ENCODE data around the gene BRI3.
A peak's percentile ranks its signal among the peaks of the same experiment; 100 is the strongest.

BRI3 gene

DNA sequence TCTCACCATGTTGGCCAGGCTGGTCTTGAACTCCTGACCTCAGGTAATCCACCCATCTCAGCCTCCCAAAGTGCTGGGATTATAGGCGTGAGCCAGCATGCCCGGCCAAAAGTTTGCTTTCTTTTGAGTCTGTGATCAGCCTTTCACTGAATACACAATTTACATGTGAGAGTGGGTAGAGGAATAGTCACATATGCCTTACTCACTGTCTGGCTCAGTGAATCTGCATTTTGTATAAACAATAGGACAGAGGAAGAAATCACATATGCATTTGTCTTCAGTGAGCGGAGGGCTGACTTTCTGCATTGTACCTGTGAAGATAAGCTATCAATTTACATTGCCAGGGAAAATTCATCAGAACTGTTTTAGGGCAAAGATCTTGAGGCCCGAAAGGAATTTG lies 27.0 kb upstream of the BRI3 start:
- DNase-seq = no peak

DNA sequence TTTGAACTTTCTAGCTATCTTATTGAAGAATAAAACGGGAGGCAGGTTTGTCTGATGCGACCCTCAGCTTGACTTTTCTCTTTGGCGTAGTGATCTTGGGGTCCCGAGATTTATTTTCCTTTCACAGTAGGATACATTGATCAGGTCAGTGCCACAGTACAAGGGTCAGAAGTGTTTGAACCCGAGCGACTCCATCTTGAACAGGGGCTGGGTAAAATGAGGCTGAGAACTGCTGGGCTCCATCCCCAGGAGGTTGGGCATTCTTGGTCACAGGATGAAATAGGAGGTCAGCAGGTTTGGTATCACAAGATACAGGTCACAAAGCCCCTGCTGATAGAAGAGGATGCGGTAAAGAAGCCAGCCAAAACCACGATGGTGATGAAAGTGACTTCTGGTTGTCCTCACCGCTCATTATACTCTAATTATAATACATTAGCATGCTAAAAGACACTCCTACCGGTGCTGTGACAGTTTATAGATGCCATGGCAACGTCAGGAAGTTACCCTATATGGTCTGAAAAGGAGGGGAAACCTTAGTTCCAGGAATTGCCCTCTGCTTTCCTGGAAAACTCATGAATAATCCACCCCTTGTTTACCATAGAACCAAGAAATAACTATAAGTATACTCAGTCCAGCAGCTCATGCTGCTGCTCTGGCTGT lies 26.4 kb upstream of the BRI3 start:
- DNase-seq = peak in 1 of 2 experiments; percentile 25

DNA sequence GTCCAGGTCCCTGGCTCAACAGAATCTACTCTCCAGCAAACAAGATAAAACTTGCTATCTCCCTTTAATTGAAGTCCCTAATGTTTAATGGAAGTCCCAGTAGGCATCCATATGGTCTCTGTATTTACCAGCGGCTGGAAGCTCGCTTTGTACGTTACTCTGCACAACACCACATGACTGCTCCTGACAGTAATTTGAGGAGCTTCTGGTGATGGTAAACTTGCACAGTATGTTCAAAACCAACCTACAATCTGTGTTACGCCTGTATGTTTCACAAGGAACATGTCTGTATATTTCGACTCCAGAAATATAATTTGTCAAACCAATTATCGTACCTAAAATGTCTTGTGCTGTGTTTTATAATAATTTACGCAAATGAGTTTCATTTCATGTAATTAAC lies 25.1 kb upstream of the BRI3 start:
- no peak for DNase-seq

DNA sequence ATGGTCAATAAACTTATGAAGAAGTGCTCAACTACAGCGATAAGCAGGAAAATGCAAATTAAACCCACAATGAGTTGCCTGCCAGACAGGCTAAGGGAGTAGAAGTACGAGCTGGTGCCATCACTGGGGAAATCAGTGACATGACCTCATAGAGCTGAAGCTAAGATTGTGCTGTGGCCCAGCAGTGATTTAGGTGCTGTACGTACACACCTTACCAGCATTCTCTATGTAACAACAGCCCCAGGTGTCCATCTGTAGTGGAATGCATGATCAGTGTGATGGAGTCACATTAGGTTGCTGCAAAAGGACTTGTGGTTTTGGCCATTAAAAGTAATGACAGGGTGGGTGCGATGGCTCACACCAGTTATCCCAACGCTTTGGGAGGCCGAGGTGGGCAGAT lies 23.8 kb upstream of the BRI3 start:
- no peak for DNase-seq

DNA sequence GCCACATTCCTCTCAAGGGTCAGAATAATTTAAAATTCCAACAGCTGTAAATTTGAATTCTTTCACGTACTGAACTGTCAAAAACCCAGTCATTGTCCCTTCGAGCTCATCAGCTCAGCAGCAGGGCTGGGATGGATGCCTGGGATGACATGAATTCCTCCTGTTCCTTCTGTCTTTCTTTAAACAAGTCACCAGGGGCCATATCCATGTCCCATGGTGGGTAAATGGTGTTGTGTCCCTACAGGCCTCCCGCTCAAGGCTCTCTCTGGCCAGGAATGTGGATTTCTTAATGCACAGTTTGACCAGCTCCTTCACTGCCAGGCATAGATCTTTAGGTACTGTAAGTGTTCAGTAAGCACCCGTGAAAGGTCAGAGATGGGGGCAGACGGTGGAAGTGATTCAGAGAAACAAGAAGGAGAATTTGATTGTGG lies 15.6 kb upstream of the BRI3 start:
- DNase-seq = no peak

DNA sequence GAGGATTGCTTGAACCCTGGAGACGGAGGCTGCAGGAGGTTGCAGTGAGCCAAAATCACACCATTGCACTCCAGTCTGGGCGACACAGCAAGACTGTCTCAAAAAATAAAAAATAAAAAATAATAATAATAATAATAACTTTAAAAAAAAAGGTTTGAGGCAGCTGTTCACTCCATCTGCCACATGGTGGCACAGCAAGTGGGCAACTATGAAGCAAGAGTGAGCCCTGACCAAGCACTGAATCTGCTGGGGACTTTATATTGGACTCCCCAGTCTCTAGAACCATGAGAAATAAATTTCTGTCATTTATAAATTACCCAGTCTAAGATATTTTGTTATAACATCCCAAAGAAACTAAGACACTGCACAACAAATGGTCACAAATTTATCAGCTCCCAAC lies 14.6 kb upstream of the BRI3 start:
- DNase-seq = no peak

DNA sequence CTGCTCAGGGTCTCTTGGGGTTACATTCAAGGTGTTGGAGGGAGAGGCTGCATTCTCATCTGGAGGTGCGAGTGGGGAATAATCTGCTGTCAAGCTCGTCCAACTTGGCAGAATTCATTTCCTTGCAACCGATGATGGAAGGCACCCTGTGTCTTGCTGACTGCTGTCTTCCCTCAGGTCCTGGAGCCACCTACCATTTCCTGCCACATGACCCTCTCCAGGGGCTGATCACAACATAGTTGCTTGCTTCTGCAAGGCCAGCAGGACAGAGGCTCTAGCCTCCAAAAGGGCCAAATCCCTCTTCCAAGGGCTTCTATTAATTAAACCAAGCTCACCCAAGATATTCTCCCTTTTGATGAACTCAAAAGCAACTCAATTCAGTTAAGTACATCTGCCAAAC lies 14.2 kb upstream of the BRI3 start:
- no peak for DNase-seq

DNA sequence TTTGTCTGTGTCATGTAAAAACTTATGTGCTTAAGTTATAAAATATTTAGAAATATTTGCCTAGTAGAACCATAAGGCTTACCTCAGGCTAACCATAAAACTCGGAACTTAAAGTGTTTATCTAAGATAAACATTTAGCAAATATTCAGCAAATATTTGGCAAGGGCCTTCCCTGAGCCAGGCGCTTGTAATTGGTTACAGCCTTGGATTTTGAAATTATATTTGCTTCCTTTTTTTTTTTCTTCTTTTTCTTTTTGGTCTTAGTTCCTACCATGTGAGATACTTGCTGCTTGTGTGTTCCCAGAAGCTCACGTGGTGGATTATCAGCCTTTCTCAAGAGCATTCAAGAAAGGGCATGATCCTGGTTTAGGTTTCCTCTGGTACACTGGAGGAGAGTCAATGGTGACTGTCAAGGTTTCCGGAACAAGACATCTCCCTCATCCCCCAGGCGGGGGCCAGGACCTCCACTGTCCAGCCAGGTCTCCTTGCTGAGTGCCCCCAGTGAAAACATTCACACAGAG lies 5.2 kb upstream of the BRI3 start:
- DNase-seq = no peak

DNA sequence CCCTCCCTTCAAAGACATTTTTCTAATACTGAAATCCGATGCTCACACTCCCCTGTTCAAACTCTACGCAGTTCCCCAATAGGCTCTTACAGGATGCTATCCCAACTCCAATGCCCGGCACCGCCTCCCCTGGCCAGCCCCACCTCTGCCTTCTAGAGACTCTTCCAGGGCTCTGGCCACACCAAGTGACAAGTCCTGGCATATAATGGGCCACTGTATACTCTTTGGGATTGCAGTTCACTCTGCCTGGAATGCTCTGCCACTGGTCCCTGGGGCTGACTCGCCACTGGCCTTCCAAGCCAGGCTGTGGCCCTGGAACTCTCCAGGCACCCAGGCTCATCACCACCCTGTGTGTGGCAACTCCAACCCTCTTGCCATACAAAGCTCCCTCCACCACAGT lies 3.1 kb upstream of the BRI3 start:
- no peak for DNase-seq

DNA sequence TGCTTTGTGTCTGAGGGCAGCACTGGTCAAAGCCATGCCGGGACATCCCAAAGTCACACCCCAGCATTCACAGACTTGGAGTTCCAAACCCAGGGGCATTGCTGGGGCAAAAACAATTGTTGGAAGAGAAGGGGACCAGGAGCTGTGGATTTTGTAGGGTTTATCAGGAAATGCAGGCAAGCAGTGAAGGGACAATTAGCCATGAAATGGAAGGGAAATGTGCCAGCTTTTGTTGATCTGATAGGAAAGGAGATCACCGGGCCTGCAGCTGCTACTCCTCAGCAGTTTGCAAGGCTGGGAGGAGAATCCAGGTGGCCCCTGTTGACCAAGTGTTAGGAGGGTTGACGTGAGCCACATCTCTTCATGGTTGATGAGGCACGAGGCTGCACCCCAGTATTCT lies 2.5 kb upstream of the BRI3 start:
- no peak for DNase-seq

DNA sequence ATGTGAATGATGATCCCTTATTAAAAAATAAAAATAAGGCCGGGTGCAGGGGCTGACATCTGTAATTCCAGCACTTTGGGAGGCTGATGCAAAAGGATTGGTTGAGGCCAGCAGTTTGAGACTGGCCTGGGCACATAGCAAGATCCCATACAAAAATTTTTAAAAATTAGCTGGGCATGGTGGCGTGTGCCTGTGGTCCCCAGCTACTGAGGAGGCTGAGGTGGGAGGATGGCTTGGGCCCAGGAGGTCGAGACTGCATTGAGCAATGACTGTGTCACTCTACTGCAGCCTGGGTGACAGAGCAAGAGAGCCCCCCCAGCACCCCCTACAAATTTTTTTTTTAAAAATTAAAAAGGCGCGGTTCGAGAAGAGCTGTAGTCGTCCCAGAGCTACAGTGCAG lies 1.2 kb upstream of the BRI3 start:
- no peak for DNase-seq

DNA sequence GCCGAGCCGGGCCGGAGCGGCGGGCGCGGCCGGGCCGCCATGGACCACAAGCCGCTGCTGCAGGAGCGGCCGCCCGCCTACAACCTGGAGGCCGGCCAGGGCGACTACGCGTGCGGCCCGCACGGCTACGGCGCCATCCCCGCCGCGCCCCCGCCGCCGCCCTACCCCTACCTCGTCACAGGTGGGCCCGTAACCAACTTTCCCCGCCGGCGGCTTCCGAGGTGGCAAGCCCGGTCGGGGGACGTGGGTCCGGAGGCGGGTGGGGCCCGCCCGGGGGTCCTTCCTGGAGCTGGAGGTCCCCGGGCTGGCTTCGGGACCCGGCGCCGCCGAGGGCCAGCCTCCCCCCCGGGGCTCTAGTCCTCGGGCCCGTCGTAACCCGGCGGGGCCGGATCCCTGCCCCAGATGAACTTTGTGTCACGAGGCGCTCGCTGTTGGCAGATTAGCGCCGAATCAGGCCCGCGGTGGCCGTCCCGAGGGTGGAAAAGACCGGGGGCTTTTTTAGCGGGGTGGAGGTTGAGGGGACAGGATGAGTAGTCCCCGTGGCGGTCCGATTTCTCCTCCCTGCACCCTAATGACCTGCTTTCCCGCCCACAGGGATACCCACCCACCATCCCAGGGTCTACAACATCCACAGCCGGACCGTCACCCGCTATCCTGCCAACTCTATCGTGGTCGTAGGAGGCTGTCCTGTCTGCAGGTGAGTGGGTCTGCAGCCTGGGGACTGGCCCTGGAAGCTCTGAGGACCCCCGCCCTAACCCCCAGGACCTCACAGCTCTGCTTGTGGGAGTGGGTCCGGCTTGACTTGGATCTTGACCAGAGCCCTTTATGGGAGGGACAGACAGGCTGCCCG lies 496 bp downstream of the BRI3 start:
- peak in 1 of 2 experiments; percentile 47 for DNase-seq

DNA sequence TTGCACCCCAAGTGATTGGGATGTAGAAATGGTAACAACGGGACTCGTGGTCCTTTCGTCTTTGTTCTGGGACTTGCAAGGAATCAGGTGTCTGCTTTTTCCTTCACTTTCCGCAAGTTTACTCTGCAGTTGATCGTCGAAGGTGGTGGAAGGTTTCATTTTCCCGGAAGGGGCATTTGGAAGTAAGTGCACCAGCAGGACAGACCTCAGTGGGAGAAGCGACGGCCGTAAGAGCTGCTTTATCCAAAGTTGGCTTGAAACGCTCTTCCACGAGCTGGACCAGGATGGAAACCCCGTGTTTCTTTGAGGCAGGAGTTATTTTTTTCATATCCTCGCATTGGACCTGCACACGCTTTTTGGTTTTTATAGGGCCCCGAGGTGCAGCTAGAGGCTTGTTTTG lies 1.2 kb downstream of the BRI3 start:
- DNase-seq = no peak

DNA sequence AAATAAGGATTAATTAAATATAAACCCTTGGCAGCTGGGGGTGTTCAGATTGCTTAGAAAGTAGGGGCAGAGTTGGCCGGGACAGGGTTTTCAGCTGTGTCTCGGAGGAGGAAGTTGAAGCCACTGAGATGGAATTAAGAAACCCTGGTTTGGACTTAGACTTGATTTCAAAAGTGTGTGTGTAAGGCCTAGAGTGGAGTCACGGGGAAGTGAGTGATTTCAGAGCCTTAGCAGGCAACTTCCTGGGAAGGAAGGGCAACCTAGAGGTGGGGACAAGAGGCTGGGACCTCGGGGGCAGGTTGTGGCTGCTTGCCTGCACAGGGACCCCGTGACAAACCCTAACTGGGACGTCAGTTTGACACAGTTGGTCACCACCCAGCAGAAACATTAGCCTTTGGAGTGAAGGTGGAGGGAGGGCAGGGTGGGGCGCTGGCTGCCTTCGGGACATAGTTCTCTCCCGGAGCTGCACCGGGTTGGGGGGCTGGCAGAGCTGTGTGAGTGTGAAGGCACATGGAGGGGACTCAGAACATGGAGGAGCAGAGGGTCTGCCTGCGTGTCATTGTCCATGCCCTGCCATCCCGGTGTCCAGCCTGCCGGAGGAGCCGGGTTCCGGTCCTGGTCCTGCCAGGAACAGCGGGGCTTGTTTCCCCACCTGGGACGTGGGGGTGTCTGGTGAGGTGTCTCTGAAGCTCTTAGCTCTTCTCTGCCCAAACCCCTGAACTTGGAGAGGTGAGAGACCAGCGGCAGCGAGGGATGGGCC lies 1.8 kb downstream of the BRI3 start:
- no peak for DNase-seq

DNA sequence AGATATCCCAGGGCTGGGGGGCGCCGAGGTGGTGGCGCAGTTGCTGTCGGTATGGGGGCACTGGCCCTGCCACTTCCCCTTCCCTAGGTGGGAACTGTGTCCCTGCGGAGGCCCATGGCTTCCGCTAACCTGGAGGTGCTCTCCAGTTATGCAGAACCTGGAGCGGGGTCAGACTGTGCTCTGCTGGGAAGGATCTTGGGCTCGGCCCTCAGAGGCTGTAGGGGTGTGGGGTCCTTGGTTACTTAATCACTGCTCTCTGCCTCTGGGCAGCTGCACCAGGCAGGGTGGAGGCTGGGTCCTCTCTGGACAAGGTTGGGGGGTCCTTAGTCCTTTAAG lies 2.4 kb downstream of the BRI3 start:
- no peak for DNase-seq

DNA sequence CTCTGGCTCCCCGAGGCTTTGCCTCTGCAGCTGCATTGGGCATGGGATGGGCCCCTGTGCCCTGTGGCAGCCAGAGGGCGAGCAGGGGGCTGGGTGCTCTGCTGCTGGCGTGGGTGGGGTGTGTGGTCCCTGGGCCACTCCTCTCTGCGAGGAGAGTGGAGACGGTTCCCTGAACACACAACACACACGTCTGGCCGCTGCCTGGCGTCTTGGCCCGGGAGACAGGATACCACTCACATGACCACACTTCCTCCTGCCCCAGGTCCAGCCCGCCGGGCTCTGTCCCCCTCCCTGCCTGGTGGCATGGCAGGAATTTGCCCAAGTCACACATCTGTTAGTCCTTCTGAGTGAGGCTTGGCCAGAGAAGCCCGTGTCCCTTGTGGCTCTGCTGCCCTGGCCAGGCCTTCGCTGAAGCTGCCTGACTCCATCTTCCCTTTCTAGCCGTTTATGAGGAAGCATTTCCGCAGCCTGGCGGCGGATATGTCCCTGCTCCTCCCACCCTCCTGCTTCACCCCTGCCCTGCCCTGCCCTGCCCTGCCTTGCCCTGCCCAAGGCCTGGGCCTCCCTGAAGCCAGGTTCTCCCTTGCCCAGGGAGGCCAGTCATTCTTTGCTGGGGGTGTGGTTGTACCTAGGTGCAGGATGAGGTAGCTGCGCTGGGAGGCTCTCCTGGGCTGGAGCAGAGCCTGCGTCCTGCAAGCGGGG lies 3.0 kb downstream of the BRI3 start:
- DNase-seq = no peak

DNA sequence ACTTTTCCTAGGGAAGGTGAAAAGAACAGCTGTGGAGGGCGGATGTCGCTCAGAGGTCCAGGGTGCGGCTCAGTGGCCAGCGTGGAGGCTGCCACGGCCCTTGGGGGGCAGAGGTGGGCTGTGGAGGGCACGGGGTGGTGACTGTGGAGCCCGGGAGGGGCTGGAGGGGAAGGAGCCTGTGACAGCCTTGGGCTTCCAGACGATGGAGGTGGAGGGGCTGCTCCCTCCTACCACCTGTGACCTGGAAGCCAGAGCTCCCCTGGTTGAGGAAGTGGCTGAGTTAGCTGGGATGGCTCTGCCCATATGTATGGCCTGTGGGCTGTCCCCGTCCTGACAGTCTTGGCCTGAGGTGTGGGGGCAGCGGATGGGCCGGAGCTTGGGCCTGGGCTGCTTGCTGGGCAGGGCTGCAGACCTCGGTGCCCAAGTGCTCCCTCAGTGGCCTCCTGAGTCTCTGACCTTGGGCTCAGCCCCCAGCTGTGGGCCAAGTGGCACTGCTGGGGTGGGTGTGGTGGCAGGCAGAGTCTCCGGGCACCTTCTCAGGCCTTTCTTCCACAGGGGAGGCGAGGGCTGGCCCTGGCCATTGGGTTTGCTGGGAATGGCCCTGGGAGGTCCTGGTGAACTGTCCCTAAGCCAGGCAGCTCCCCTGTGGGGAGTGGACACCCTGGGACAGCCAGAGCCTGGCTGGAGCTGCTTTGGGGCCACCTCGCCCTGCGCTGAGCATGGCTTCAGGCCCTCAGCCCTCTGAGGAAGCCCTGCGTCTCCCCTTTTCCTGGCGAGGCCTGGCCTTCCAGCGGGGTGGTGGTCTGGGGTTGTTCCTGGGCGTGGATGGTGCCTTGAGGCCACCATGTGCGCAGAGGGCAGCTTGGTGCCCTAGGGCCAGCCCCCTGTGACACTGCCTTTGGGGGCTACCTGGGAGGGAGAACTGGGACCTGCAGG lies 3.9 kb downstream of the BRI3 start:
- no peak for DNase-seq

DNA sequence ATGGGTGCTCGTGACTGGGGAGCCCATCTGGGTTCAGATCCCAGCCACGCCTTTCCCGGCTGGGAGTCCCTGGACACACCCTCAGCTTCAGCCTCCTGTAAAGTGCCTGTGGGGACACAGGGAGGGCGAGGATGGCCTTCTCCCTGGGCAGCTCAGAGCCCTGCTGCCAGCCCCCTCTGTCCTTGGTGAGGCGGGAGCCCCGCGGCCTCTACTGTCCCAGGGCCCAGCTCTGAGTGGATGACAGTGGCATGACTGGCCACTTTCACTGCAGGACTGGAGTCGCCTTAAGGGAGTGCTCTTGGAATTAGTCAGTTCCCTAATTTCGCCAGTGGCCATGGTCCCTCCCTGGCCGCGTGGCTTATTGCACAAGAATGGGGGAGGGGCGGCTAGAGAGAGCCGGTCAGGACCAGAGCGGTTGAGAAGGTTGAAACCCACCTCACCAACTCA lies 4.6 kb downstream of the BRI3 start:
- no peak for DNase-seq

DNA sequence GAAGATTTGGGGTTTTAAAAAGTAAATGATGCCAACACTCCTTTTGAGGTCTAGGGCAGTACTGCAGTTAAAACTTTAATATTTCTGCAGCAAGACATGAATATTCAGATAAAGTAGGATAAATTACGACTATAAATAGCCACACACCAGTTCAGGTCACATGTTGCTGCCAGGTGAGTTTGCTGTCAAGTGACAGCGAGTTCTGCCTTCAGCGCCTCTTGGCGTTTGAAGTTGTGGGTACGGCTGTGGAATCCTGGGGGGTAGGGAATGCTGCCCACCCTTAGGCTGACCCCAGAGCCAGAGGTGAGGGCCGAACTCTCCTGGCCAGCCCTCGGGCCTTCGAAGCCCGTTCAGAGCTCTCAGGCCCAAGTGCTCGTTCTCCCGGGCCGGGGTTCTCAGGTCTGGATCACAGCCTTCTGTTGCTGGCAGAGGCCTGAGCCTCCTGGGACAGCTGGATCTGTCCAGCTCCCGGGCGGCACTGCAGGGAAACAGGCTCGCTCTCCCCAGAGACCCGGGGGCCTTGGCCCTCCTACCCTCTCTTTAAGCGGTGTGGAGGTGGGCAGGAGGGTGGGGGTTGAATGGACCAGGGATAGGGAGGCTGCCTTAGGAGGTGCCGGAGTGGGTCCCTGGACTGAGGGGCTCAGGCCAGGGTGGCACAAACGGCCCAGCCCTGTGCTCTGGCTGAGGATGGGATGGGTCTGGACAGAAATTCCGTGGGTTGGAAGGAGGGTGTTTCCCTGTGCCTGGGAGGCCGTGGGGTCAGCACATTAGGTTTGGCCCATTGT lies 5.4 kb downstream of the BRI3 start:
- DNase-seq = no peak

DNA sequence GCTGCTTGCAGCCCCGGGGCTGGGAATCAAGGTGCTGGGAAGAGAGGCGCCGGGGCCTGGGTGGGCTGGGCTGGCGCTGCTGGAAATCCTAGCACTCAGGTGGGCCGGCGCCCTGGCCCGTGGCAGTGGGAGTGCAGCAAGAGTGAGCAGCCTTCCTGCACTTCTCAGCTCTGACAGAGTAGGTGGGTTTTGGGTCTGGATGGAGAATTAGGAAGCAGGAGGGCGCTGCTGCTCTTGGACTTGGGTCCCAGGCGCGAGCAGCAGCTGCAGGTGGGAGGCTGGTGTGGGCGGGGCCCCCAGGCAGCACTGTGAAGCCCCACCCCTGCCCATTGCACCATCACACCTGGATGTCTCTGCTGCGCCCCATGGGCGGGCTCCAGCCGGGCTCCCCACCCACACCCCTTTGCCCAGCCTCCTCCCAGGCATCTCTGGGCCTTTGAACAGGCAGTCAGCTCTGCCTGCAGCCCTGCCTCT lies 6.0 kb downstream of the BRI3 start:
- DNase-seq = no peak

Data from activated T-cell treated with anti-CD3 and anti-CD28 coated beads, Interleukin-2, amount 50 U/mL, for 48 hours (primary cell).